GM21576 (cell line): ENCODE results near the gene PIH1D1.

Experiments used
- ATAC-seq: cut with Tn5 transposase; IDR thresholded peaks from one replicate; pipeline ENCODE4 v1.9.1; 2021; ENCODE audit warnings: mild to moderate bottlenecking, moderate library complexity; ENCODE audit not compliant: unreplicated experiment

PIH1D1 gene

DNA sequence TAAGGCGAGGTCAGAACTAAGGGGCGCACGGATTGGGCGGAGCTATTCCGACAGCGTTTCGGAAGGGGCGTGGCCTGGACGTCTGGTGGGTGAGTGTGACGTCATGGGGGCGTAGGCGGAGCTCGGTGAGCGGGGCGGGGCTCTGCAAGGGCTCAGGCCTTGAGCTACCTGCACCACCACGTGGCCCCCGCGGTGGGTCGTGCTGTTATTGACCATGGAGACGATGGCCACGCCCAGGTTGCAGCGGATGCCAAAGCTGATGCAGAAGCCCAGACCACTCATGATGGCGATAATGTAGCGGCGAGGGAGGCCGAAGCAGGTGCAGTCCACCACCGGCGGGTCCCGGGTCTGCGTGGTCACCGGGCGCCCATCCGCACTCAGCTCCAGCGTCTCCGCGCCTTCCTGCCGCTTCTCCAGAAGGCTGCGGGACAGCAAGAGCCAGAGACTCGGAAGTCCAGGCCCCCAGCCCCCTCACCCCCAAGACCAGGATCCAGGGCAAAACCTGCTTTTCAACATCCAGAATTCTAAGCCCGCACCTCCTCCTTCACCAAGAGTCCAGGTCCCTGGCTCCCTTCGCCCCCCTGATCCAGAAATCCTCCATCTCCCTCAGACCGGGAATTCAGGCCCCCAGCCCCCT, 15.1 kb downstream of the PIH1D1 start:
- no peak for ATAC-seq

DNA sequence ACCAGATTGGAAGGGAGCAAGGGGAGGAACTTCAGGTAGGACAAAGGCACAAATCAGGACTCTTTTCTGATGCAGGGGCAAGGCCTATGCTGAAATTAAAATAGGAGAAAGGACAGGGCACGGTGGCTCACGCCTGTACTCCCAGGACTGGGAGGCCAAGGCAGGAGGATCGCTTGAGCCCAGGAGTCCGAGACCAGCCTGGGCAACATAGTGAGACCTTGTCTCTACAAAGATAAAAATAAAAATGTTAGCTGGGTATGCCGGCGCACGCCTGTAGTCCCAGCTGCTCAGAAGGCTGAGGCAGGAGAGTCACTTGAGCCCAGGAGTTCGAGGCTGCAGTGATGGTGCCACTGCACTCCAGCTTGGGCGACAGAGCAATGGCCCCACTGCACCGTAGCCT, 15.9 kb downstream of the PIH1D1 start:
- no peak for ATAC-seq

DNA sequence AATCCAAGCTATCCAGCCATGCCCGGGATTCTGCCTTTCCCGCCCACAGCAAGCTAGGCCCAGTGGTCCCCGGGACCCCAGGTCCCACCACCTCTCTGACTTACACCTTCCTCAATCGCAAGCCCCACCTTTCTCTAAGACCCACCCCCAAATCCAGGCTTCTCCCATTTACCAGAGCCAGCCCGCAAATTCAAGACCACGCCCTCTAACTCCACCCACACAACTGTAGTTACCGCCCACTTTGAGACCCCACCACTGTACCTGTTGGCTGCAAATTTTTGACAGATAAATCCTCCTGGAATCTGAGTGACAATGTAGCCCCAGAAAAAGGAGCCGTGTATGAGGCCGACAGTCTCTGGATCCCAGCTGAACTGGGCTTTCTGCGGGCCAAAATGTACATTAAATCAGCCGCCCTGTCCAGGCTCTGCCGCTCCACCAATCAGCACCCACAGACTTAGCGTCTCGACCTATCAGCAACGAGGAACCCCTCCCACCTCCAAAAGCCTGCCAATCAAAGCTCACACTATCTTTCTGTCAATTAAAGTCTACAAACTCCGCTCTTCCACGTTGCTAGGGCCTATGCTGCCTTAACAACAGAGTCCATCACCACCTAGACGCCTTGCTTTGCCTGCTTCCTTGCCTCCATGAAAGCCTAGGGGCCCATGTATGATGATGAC, 16.6 kb downstream of the PIH1D1 start:
- no peak for ATAC-seq

DNA sequence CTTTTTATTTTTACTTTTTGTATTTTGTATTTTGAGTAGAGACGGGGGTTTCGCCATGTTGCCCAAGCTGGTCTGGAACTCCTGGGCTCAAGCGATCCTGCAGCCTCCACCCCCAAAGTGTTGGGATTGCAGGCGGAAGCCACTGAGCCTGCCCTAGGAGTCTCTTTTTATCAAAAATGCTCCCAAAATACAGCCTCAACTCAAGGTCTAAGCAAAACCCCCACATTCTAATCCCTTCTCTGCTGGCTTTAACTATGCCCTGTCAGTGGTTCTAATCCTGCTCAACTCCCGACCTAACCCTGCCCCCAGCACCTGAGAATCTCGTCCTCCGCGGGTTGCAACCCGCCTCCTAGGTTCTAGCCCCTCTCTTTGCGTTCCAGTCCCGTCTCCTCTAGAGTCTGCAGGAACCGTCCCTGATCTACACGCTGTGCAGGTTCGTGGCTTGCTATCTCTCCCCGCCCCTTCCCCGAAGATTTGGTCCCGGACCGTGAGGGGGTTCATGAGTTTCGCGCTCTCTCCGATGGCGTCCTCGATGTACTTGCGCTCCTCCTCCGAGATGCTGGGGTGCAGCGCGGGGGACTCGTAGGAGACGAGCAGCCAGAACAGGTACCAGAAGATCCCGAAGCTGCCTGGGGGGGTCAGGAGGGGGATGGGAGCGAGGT, 18.2 kb downstream of the PIH1D1 start:
- ATAC-seq = no peak

DNA sequence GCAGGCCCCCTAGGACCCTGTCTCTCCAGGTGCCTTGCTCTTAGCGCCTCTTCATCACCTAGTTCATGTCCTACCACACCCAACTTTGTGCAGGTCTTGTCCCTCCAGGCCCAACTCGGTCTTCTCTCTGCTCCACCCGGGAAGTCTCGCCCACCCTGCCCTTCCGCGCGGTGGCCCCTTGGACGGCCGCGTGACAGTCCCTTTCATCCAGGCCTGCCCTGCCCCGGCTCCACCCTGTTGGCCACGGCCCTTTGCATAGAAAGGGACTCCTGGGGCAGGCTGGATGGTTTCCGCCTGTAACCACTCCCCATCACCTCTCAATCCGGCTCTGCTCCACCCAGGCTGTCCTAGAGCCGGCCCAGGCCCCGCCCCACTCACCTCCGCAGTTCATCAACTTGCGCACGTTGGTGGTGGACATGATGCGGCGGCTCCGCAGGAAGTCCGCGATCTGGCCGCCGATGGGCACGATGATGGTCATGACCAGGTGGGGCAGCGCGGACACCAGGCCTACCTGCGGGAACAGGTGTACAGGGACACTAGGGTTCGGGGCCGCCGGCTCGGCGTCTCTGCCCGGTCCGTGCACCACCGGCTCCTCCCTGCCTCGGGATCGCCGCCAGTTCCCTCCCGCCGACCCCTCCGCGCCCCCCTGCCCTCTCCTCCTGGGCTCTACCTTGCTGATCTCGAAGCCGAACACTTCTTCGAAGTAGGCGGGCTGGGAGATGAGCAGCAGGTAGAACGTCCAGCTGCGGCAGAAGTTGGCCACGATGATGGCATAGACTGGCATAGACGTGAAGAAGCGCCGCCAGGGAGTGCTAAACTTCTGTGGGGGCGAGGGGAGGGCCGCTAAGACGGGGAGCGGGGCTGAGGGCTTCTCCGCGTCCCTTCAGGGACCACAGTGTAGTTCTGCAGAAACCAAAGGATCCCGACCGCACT, 19.2 kb downstream of the PIH1D1 start:
- ATAC-seq = no peak

DNA sequence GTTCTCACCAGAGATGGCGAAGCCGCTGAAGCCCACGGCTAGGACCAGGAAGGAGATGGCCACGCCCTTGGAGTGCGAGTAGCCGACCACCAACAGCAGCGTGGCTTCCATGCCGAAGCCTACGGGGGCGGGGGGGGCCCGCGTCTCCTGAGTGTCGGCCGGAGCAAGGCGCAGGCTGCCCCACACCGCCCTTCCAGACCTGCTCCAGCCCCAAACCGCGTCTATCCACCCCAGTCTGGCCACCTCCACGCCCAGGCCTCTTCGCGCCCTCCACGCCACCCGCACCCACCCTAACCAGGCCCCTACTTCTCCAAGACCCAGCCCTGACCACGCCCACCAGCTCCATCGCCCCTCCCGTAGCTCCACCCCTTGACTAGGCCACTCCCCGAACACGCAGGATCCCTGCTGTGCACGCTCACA, 20.3 kb downstream of the PIH1D1 start:
- ATAC-seq = no peak

DNA sequence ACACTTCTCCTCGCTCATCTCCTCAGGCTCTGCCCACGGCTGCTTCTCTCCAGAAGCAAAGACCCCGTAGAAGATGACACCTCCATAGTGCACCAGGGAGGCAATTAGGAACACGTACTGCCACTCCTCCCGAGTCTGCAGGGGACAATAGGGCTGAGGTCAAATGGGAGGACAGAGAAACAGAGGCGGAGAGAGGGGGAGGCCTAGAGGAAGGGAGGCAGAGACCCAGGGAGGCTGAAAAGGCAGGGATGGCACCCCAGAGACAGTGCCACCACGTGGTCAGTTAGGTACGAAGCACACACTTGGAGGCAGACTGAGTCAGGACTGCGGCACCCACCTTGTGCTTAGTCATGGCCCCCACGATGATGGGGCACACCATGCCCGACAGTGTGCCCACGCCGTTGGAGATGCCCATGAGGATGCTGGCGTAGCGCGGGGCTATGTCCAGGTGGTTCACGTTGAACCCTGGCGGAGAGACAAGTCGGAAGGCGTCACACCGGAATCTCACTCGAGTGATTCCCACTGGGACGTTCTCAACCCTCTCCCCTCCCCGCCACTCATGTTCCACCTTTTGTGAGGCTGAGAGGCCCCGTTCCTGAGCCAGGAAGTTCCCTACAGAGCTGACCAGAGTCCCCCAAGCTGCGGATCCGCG, 20.8 kb downstream of the PIH1D1 start:
- ATAC-seq = no peak

- ATAC-seq = no peak
Observed at GRCh38 chr19:49430172-49430677, 21.4 kb downstream of the PIH1D1 start.

DNA sequence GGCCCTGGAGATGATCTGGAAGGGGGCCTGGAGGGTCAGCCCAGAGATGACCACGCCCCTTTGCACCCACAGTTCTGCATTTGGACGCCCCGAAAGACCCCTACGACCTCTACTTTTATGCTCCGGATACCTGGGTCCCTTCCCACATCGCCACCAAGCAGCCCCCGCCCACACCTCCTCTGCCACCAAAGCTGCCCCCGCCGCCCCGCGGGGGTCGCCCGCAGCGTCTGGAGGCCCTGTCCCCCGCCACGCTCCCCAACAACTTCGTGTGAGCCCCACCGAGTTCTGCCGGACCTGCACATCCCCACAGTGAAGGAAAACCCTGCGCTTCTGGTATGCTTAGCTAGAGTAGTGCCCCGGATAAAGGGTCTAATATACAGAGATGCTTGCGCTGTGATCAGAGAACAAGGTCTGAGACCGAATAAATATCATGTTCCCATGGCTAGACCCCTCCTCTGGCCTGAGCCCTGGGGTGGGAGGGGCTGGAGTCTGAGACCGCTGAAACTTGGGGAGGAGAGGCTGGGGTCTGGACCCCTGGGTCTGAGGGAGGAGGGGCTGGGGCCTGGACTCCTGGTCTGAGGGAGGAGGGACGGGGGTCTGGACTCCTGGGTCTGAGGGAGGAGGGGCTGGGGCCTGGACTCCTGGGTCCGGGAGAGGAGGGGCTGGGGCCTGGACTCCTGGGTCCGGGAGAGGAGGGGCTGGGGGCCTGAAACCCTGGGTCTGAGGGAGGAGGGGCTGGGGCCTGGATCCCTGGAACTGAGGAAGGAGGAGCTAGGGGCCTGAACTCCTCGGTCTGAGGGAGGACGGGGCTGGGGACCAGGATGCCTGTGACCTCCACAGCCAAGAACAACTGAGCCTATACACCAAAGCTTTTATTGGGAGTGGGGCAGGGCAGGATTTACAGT, 22.8 kb downstream of the PIH1D1 start:
- ATAC-seq = no peak

GRCh38 chr19:49427855-49428546, 23.6 kb downstream of the PIH1D1 start:
- no peak for ATAC-seq

GRCh38 chr19:49427339-49427738, 24.3 kb downstream of the PIH1D1 start:
- no peak for ATAC-seq

- ATAC-seq = no peak
Observed at GRCh38 chr19:49425922-49426592, 25.6 kb downstream of the PIH1D1 start.

DNA sequence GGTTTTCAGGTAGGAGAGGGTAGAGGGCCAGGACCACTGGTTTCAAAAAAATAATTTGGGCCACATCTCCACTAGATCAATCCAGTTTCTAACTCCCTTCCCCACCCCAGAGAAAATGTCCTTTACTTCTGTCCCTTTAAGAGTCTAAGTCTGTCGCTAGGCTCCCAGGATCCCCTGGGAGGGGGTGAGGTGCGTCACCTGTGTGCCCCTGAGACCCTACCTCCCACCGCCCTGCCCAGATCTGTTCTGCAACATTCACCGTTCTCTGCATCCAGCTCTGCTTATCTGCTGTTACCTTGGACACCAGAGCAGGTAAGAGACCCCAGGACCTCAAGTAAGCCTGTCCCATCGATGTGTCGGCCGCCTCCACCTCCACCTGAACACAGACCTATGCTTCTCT, 26.4 kb downstream of the PIH1D1 start, which contains the start of gene GFY:
Gene GFY, plus strand, starts transcription at position 211 of the 400 bp plus-strand sequence. CDS start 1,043 bp downstream, outside the sequence.
- ATAC-seq = no peak

DNA sequence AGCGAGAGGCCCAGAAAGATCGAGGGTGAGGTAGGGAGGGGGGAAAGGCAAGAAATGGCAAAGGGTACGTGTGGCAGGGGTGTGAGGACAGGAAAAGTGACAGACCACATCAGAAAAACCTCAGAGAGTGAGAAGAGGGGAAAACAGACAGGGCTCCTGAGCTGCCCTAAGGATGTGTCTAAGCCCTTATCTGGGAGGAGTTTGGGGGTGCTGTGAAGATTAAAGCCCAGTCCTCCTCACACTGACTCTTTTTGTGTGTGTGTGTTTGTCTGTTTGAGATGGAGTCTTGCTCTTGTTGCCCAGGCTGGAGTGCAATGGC, 27.7 kb downstream of the PIH1D1 start:
- no peak for ATAC-seq

DNA sequence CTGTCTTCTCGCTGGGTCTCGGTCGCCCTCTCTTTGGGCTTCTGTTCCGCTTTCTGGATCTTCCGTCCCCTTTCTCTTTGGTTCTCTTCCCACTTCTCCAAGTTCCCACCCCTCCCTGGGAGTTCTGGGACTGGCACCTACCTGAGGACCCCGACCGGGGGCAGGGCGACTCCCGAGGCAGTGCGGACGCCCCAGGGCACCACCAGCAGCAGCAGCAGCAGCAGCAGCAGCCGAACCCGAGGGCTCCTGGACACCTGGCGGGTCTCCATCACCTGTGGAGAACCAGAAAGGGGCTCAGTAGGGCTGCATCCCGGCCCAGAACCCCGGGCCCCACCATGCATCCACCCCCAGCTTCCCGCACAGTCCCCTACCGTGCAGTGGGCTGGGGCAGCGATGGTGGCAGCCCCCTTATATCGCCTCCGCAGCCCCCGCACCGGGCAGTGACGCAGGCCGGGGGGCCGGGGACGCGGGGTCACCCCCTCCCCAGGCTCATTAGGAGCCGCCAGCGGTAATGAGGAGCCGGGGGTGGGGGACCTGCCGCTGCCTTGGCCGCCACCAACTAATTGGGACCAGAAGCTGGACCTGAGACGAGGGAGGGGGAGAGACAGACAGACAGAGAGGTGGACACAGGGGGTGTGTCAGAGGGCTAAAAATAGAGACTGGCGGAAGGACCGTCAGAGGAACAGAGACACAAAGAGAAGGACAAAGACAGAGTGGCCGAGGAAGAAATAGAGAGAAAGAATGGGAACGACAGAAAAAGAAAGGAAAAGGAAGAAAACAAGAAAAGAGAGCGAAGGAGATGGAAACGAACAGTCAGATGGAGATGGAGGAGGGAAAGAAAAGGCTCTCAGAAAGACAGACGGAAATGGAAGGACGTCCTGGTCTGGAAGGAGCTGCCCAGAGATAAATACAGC, 28.3 kb downstream of the PIH1D1 start, which contains the start of gene PTH2:
Gene PTH2, minus strand, starts transcription at position 371 of the 914 bp plus-strand sequence. Its CDS starts 102 bp downstream, at position 269.
- no peak for ATAC-seq

DNA sequence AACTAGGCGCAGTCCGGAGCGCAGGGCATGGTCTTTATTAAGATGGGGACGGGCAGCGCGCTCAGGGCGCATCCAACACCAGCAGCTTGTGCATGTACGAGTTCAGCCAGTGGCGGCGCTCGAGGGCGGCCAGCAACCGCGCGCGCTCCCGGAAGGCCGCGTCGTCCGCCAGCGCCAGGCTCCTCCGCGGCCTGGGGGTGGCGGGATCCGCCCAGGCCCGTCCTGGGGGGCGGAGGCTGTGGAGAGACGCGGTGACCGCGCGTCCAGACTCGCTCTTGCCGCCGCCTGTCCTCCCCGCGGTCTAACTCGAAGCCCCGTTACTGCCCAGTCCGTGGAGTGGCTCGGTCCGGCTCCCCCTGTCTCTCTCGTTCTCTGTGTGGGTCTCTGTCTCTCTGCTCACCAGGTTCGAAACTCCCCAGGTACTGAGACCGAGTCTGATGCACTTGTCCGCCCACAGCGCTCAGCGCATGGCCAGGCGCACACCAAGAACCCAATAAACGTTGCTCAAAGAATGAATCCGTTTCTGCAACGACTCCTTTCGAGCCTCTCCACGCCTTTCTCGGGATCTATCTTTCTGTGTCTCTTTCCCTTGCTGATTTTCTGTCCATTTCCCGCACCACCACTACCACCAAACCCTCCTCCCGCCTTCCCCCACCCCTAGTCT, 29.1 kb downstream of the PIH1D1 start:
- ATAC-seq = no peak

- ATAC-seq = no peak
Observed at GRCh38 chr19:49421878-49422202, 29.8 kb downstream of the PIH1D1 start.
